GM19468 (cell line): ENCODE data around the gene R3HDM4.

Experiments used
- ATAC-seq: cut with Tn5 transposase; IDR thresholded peaks from one replicate; pipeline ENCODE4 v1.9.1; 2021; ENCODE audit warnings: mild to moderate bottlenecking, moderate library complexity, moderate number of reproducible peaks; ENCODE audit not compliant: unreplicated experiment; ENCODE audit errors: extremely low read depth

The R3HDM4 gene

GRCh38 chr19:917323-918151 is 4.5 kb upstream of the R3HDM4 start, which contains the start of gene KISS1R:
KISS1R (plus strand) TSS chr19:917333; CDS start chr19:917503, 170 bp downstream.
- ATAC-seq = no peak

GRCh38 chr19:916645-917322 is 3.8 kb upstream of the R3HDM4 start:
- no peak for ATAC-seq

GRCh38 chr19:912181-913079 is 589 bp downstream of the R3HDM4 start:
- ATAC-seq = no peak

GRCh38 chr19:911197-912033 is 1.6 kb downstream of the R3HDM4 start:
- ATAC-seq = no peak

GRCh38 chr19:907183-907853 is 5.7 kb downstream of the R3HDM4 start:
- ATAC-seq = no peak

GRCh38 chr19:906480-906879 is 6.5 kb downstream of the R3HDM4 start:
- no peak for ATAC-seq

GRCh38 chr19:904545-904944 is 8.5 kb downstream of the R3HDM4 start:
- no peak for ATAC-seq

GRCh38 chr19:903266-903797 is 9.7 kb downstream of the R3HDM4 start:
- no peak for ATAC-seq

- no peak for ATAC-seq
These were observed 10.4 kb downstream of the R3HDM4 start for GRCh38 chr19:902446-903226.

- ATAC-seq = no peak
These were observed 11.0 kb downstream of the R3HDM4 start for GRCh38 chr19:902093-902370.

- no peak for ATAC-seq
These were observed 11.6 kb downstream of the R3HDM4 start for GRCh38 chr19:901216-902092.

GRCh38 chr19:900302-901111 is 12.5 kb downstream of the R3HDM4 start:
- ATAC-seq = no peak

GRCh38 chr19:900043-900301 is 13.0 kb downstream of the R3HDM4 start:
- no peak for ATAC-seq

GRCh38 chr19:899336-900042 is 13.5 kb downstream of the R3HDM4 start:
- no peak for ATAC-seq

- no peak for ATAC-seq
These were observed 14.4 kb downstream of the R3HDM4 start for GRCh38 chr19:898663-899062.

GRCh38 chr19:897442-898039 is 15.5 kb downstream of the R3HDM4 start:
- no peak for ATAC-seq
